ENCODE data around the gene KANSL1L. TPM values are rescaled to one million over a fixed set of nuclear protein-coding genes. Genes with fewer than 3 reads are reported as not detected.

The KANSL1L gene
- total RNA-seq, 1 experiment from 2014 or later: 5.7 TPM

DNA sequence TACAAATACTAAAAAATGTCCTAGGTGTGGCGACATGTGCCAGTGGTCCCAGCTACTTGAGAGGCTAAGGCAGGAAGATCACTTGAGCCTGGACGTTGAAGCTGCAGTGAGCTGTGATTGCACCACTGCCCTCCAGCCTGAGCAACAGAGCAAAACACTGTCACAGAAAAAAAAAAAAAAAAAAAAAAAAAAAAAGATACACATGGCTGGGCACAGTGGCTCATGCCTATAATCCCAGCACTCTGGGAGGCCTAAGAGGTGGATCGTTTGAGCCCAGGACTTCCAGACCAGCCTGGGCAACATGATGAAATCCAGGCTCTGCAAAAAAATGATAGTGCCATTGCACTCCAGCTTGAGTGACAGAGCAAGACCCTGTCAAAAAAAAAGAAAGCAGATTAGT lies 13.7 kb downstream of the KANSL1L start:
- ChIA-PET CTCF (no interaction called here), POLR2A (no interaction called here)
- TF ChIP-seq, protein P1, sequence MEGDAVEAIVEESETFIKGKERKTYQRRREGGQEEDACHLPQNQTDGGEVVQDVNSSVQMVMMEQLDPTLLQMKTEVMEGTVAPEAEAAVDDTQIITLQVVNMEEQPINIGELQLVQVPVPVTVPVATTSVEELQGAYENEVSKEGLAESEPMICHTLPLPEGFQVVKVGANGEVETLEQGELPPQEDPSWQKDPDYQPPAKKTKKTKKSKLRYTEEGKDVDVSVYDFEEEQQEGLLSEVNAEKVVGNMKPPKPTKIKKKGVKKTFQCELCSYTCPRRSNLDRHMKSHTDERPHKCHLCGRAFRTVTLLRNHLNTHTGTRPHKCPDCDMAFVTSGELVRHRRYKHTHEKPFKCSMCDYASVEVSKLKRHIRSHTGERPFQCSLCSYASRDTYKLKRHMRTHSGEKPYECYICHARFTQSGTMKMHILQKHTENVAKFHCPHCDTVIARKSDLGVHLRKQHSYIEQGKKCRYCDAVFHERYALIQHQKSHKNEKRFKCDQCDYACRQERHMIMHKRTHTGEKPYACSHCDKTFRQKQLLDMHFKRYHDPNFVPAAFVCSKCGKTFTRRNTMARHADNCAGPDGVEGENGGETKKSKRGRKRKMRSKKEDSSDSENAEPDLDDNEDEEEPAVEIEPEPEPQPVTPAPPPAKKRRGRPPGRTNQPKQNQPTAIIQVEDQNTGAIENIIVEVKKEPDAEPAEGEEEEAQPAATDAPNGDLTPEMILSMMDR (IDR thresholded peaks at IDR 0.05; ENCODE audit: insufficient read depth in 1 of 2, low read depth in 1 of 2, low read length in 1 of 2, severe bottlenecking in 1 of 2, unreplicated experiment in 1 of 2): no peak
- no peak for DNase-seq
- H3K4me1 Mint-ChIP-seq (ENCODE audit: low read depth, unreplicated experiment): peaks cover 4% of the 10 kb centered on the region
- Histone ChIP-seq H3K4me1 (no peaks in the 10 kb centered on the region), H3K4me3 (ENCODE audit: low read depth, low read length) (no peak overlapping the region), H3K27me3 (replicated peaks; ENCODE audit: control insufficient read depth, insufficient read depth, low read length) (no peaks in the 10 kb centered on the region), H3K36me3 (ENCODE audit: control insufficient read depth, insufficient read depth, low read length) (no peaks in the 10 kb centered on the region), H3K9me3 (no peaks in the 10 kb centered on the region)
- H3K4me3 Mint-ChIP-seq (ENCODE audit: unreplicated experiment): no peak overlapping the region
- intact Hi-C loops (cut with micrococcal nuclease; ENCODE audit: unreplicated experiment): no loop called here
- no peak overlapping the region for H3K27ac Mint-ChIP-seq (ENCODE audit: unreplicated experiment)
- H3K27me3 Mint-ChIP-seq (ENCODE audit: insufficient read depth, unreplicated experiment): no peaks in the 10 kb centered on the region
- H3K9me3 Mint-ChIP-seq (ENCODE audit: unreplicated experiment): no peaks in the 10 kb centered on the region
- H3K36me3 Mint-ChIP-seq (ENCODE audit: insufficient read depth, unreplicated experiment): no peaks in the 10 kb centered on the region
- BruUV-seq (replicated peaks): no TSS peak

DNA sequence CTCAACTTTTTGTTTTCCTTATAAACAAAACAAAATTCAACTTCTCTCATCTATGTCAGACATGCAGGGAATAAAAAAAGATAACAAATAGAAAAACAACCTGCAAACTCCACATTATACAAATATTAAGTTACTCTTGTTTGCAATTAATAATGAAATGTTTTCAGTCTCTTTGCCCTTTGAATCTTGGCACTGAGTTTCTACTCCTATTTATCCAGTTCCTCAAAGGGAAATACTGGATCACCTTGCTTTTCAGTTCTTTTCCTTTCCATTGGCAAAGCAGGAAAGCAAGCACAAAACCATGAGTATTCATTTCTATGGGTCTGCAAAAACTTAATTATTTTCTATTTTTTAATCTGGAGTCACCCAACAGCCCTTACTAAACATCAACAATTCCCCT lies 23.6 kb downstream of the KANSL1L start:
- Mint-ChIP-seq H3K36me3 (ENCODE audit: insufficient read depth, unreplicated experiment) (peaks cover 8% of the 10 kb centered on the region), H3K4me3 (ENCODE audit: unreplicated experiment) (no peak overlapping the region), H3K27ac (ENCODE audit: unreplicated experiment) (no peak overlapping the region), H3K4me1 (ENCODE audit: low read depth, unreplicated experiment) (no peaks in the 10 kb centered on the region), H3K9me3 (ENCODE audit: unreplicated experiment) (no peaks in the 10 kb centered on the region), H3K27me3 (ENCODE audit: insufficient read depth, unreplicated experiment) (no peaks in the 10 kb centered on the region)
- ChIA-PET POLR2A (no interaction called here), CTCF (no interaction called here)
- Histone ChIP-seq H3K9me3 (no peaks in the 10 kb centered on the region), H3K27me3 (replicated peaks; ENCODE audit: control insufficient read depth, insufficient read depth, low read length) (no peaks in the 10 kb centered on the region), H3K4me1 (no peaks in the 10 kb centered on the region), H3K36me3 (ENCODE audit: control insufficient read depth, insufficient read depth, low read length) (no peaks in the 10 kb centered on the region), H3K4me3 (ENCODE audit: low read depth, low read length) (no peak overlapping the region)
- intact Hi-C loops (cut with micrococcal nuclease; ENCODE audit: unreplicated experiment): no loop called here
- TF ChIP-seq, protein P1 (IDR thresholded peaks at IDR 0.05; ENCODE audit: insufficient read depth in 1 of 2, low read depth in 1 of 2, low read length in 1 of 2, severe bottlenecking in 1 of 2, unreplicated experiment in 1 of 2): no peak
- BruUV-seq (replicated peaks): no TSS peak
- no peak for DNase-seq

- no peaks in the 10 kb centered on the region for H3K4me1 Mint-ChIP-seq (ENCODE audit: low read depth, unreplicated experiment)
- no peaks in the 10 kb centered on the region for H3K27me3 Mint-ChIP-seq (ENCODE audit: insufficient read depth, unreplicated experiment)
- ChIA-PET CTCF (no interaction called here), POLR2A (no interaction called here)
- Histone ChIP-seq H3K36me3 (ENCODE audit: control insufficient read depth, insufficient read depth, low read length) (no peaks in the 10 kb centered on the region), H3K9me3 (no peaks in the 10 kb centered on the region), H3K27me3 (replicated peaks; ENCODE audit: control insufficient read depth, insufficient read depth, low read length) (no peaks in the 10 kb centered on the region), H3K4me1 (no peaks in the 10 kb centered on the region), H3K4me3 (ENCODE audit: low read depth, low read length) (no peak overlapping the region)
- intact Hi-C loops (cut with micrococcal nuclease; ENCODE audit: unreplicated experiment): no loop called here
- DNase-seq: no peak
- H3K4me3 Mint-ChIP-seq (ENCODE audit: unreplicated experiment): no peak overlapping the region
- H3K27ac Mint-ChIP-seq (ENCODE audit: unreplicated experiment): no peak overlapping the region
- no peaks in the 10 kb centered on the region for H3K9me3 Mint-ChIP-seq (ENCODE audit: unreplicated experiment)
- BruUV-seq (replicated peaks): no TSS peak
- no peaks in the 10 kb centered on the region for H3K36me3 Mint-ChIP-seq (ENCODE audit: insufficient read depth, unreplicated experiment)
- TF ChIP-seq, protein P1 (IDR thresholded peaks at IDR 0.05; ENCODE audit: insufficient read depth in 1 of 2, low read depth in 1 of 2, low read length in 1 of 2, severe bottlenecking in 1 of 2, unreplicated experiment in 1 of 2): no peak
These were observed 39.0 kb downstream of the KANSL1L start for GRCh38 chr2:210132239-210132638.
